Left renal pelvis (tissue), 4 donors: Measurements from ENCODE around the gene CT45A1. TPM values are rescaled to one million over a fixed set of nuclear protein-coding genes. Genes with fewer than 3 reads are reported as not detected.
"Not testable (repeated sequence)": the region's sequence is repeated elsewhere in the genome, so short reads cannot be mapped to it uniquely, and the experiment has no call there.

ENCODE experiments used
- DNase-seq, 4 donors: peaks; one replicate each; pipeline ENCODE4 v3.0.0-alpha.2; 2013; ENCODE audit warnings: low read depth in 4 of 4, low spot score in 3 of 4
- polyA plus RNA-seq, 4 donors: library from polyadenylated mRNA; unstranded; fragments of 120-200 nt; gene quantifications; one replicate each; pipeline ENCODE4 v1.2.1, GENCODE V29; 2013; ENCODE audit not compliant: insufficient read length in 4 of 4

CT45A1 gene, protein sequence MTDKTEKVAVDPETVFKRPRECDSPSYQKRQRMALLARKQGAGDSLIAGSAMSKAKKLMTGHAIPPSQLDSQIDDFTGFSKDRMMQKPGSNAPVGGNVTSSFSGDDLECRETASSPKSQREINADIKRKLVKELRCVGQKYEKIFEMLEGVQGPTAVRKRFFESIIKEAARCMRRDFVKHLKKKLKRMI
- polyA plus RNA-seq: not detected

- DNase-seq: not testable (repeated sequence)
Observed at GRCh38 chrX:135713183-135713689, at the start of gene CT45A1. TSS of gene CT45A1 (plus strand) at chrX:135713639. CDS start at chrX:135718941, 5,302 bp downstream.

DNA sequence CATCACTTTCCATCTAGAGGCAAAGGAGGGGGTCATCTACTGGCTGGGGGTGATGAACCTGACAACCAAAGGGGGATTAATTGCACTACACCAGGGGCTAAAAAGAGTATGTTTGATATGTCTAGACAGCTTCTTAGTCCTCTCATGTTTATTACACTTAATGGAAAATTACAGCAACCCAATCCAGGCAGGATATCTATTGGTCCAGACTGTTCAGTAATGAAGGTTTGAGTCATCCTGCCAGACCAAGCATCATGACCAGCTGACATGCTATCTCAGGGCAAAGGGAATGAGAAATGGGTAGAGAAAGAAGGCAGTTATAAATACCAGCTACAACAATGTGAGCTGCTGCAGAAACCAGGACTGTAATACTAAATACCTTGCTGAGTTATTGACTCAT, 40.5 kb upstream of the CT45A1 start:
- not testable (repeated sequence) for DNase-seq

- no peak for DNase-seq
Observed at GRCh38 chrX:135688137-135688536, 25.3 kb upstream of the CT45A1 start.

- DNase-seq: no peak
Observed at GRCh38 chrX:135695471-135695870, 18.0 kb upstream of the CT45A1 start.

GRCh38 chrX:135697601-135698000, 15.8 kb upstream of the CT45A1 start:
- DNase-seq: no peak

GRCh38 chrX:135698924-135699323, 14.5 kb upstream of the CT45A1 start:
- DNase-seq: no peak

GRCh38 chrX:135707880-135708279, 5.6 kb upstream of the CT45A1 start:
- no peak for DNase-seq

DNA sequence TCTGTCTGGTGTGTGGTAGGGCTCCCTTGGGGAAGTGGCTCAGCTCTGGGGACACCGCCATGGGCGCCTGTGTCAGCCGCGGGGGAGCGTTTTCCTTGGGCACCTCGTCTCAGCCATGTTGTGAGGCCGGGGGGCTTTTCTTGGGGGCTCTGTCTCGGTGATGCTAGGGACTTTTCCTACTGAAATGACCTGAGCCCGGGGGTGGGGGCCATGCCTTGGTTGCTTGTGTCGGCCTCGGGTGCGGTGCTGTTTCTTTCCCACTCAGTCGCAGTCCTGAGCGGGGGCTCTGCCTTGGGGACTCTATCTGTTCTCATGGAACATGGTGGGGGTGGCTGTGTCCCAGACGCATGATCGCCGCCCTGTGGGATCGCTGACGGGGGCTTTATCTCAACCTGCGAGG, 356 bp downstream of the CT45A1 start:
- no peak for DNase-seq

- not testable (repeated sequence) for DNase-seq
Observed at GRCh38 chrX:135734666-135735065, 21.2 kb downstream of the CT45A1 start.

DNA sequence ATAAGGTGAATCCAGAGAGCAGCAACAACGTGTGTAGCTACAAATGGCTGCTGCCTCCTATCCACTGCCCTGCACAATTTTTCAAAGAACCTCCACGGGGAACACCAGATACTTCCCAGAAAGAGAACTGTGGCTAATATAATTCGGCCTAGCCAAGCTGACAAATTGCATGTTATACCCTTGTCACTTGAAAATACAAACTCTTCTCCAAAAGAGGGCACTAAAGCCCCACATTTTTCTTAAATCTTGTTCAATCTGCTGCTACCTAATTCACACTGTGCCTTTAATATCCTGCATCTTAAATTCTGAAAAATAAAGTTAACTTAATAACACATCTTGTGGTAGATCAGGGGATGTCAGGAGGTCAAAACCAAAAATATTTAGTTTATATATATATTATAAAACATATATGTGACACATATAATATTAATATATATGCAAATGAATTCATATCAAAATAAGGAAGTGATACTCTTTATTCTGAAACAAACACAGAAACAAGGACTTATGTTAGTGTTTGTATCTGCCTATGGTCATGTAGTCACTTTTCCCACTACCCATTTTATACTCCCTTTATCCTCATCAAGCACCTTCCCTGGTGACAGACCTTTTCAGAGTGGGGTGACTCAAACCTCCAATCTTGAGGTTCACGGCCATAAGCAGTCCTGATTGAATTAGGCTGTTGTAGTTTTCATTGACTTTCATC, 24.1 kb downstream of the CT45A1 start:
- no peak for DNase-seq

DNA sequence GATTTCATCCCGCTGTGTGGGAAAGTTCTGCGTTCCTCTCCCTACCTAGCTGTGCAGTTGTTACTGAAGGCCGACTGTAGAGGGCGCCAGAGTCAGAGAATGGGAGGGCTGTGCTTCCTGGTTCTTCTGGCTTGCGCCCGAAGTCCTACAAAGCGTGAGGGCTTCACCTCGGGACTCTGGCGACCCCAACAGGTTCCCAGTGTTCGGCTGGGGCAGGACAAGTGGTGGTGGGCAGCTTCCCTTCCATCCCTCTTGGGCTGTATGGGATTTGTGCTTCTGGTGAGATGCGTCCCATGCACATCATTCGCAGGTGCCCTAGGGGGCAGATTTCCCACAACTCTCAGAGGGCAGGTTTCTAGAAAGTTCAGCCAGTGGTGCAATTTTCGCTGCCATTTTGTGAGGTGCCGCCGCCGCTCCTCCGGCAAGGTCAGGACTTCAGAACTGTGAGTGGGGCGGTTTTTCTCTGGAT, 27.3 kb downstream of the CT45A1 start:
- DNase-seq: peak in 1 of 4 donors; percentile 1

- DNase-seq: no peak
Observed at GRCh38 chrX:135741192-135741715, 27.8 kb downstream of the CT45A1 start.

- not testable (repeated sequence) for DNase-seq
Observed at GRCh38 chrX:135744739-135745138, 31.3 kb downstream of the CT45A1 start.

- not testable (repeated sequence) for DNase-seq
Observed at GRCh38 chrX:135768091-135768490, 54.7 kb downstream of the CT45A1 start, which contains the start of gene CT45A3. TSS of gene CT45A3 (minus strand) at chrX:135768191. CDS start at chrX:135764444, 3,747 bp downstream.

Other genes starting within 250 kb of the CT45A1 start
- 10 to 100 TPM; 21.2 to 35.4 (median 24.7) TPM for gene INTS6L, start 193.0 kb upstream of the CT45A1 start, polyA plus RNA-seq
- not detected for gene CT45A3, start 54.6 kb downstream of the CT45A1 start, polyA plus RNA-seq
- not detected for gene CT45A5, start 71.9 kb downstream of the CT45A1 start, polyA plus RNA-seq
- gene CT45A6, start 89.1 kb downstream of the CT45A1 start, polyA plus RNA-seq: not detected
- gene CT45A2, start 106.4 kb downstream of the CT45A1 start, polyA plus RNA-seq: not detected
- under 1 TPM in 1 of 4 donors, not detected in 3; 0.29 TPM for gene CT45A7, start 123.6 kb downstream of the CT45A1 start, polyA plus RNA-seq
- gene CT45A8, start 140.9 kb downstream of the CT45A1 start, polyA plus RNA-seq: not detected
- not detected for gene CT45A9, start 158.2 kb downstream of the CT45A1 start, polyA plus RNA-seq
- gene CT45A10, start 179.8 kb downstream of the CT45A1 start, polyA plus RNA-seq: not detected
- gene SAGE1, start 180.1 kb downstream of the CT45A1 start, polyA plus RNA-seq: not detected